ENCODE results near the gene PRICKLE1. TPM values are rescaled to one million over a fixed set of nuclear protein-coding genes. Genes with fewer than 3 reads are reported as not detected.

The PRICKLE1 gene
- total and polyA plus RNA-seq, 2 experiments from 2014 or later: 7.7 to 51.7 TPM

GRCh38 chr12:42576374-42576773, 13.2 kb downstream of the PRICKLE1 start:
- Mint-ChIP-seq H3K36me3 (ENCODE audit: low read depth) (no peaks in the 10 kb centered on the region), H3K4me1 (peaks cover 19% of the 10 kb centered on the region), H3K9me3 (no peaks in the 10 kb centered on the region), H3K4me3 (no peak overlapping the region), H3K27ac (no peak overlapping the region), H3K27me3 (ENCODE audit: insufficient read depth, low read depth, poor library complexity) (peaks cover 2% of the 10 kb centered on the region)
- Histone ChIP-seq H3F3A (replicated peaks; ENCODE audit: low read depth) (no peaks in the 10 kb centered on the region; the same call in 1 of the 2 replicates), H3K27ac (ENCODE audit: low read depth) (no peak overlapping the region), H3K4me2 (0 out of 2 replicates have a peak overlapping the region, but pooled peaks have one; percentile 56), H2AFZ (no peak overlapping the region), H3K9me2 (ENCODE audit: insufficient read depth) (no peaks in the 10 kb centered on the region), H4K20me1 (replicated peaks; ENCODE audit: insufficient read depth) (no peaks in the 10 kb centered on the region), H3K4me3 (no peak overlapping the region), H3K79me2 (replicated peaks; ENCODE audit: insufficient read depth) (no peaks in the 10 kb centered on the region), H3K36me3 (ENCODE audit: insufficient read depth) (no peaks in the 10 kb centered on the region), H3K27me3 (ENCODE audit: insufficient read depth) (no peaks in the 10 kb centered on the region), H3K4me1 (ENCODE audit: insufficient read depth) (peaks cover 21% of the 10 kb centered on the region)
- TF ChIP-seq POLR2AphosphoS5 (IDR thresholded peaks at IDR 0.05; ENCODE audit: low read depth) (no peak), CREB1 (CRISPR knock-in tag; IDR thresholded peaks at IDR 0.05; ENCODE audit: low read depth) (no peak), STAT1 (IDR thresholded peaks at IDR 0.05; ENCODE audit: unreplicated experiment) (no peak), ZNF462 (CRISPR knock-in tag; IDR thresholded peaks at IDR 0.05) (no peak), EZH2 (IDR thresholded peaks at IDR 0.05; ENCODE audit: low read depth, unreplicated experiment) (no peak), ETS1 (IDR thresholded peaks at IDR 0.05) (no peak), NANOG (IDR thresholded peaks at IDR 0.05; ENCODE audit: borderline replicate concordance) (no peak), REST (IDR thresholded peaks at IDR 0.05; ENCODE audit: unreplicated experiment) (no peak), ZNF331 (CRISPR knock-in tag; IDR thresholded peaks at IDR 0.05; ENCODE audit: low read depth) (no peak)
- ATAC-seq (no peak), DNase-seq (ENCODE audit: low spot score) (no peak)
